GM12878 (cell line): ENCODE data around the gene MIA2. TPM values are rescaled to one million over a fixed set of nuclear protein-coding genes. Genes with fewer than 3 reads are reported as not detected.

Experiments used
- ATAC-seq: fragments of 200-7000 bp; cut with Tn5 transposase; 3 replicates; pipeline ENCODE4 v1.9.1; 2020; ENCODE audit warnings: mild to moderate bottlenecking, moderate library complexity
- BruUV-seq: library from RNA; stranded (reverse); fragments of 400-500 nt; replicated peaks from 2 replicates; lab custom pipeline; 2021; lab: Mats Ljungman, UMichigan
- CTCF ChIA-PET: fragments of 300-600 bp; sonication (Branson Sonifier 250); formaldehyde crosslinking; extraction: SDS; loops from one replicate; lab custom pipeline; 2021; ENCODE audit warnings: inconsistent platforms; lab: Yijun Ruan, JAX
- POLR2A ChIA-PET: fragments of 350-600 bp; formaldehyde crosslinking; extraction: SDS; loops from one replicate; lab custom pipeline; 2021; ENCODE audit warnings: inconsistent platforms; lab: Charles Lee
- RAD21 ChIA-PET: fragments of 300-600 bp; sonication (Branson Sonifier 250); formaldehyde crosslinking; loops from one replicate; lab custom pipeline; 2023; ENCODE audit warnings: antibody characterized with exemption; ENCODE audit not compliant: unreplicated experiment; lab: Charles Lee
- SMC1A ChIA-PET: fragments of 300-600 bp; sonication (Branson Sonifier 250); formaldehyde crosslinking; loops from one replicate; lab custom pipeline; 2023; ENCODE audit not compliant: unreplicated experiment, uncharacterized antibody; lab: Charles Lee
- DNase-seq: peaks from one replicate; pipeline ENCODE4 v3.0.0-alpha.2; 2011; ENCODE audit warnings: low read depth, low spot score
- FAIRE-seq: peaks from 3 replicates; lab custom pipeline; 2011; peaks lifted over from hg19 to GRCh38; lab: Jason Lieb, UNC
- H2AFZ ChIP-seq: 2 replicates; pipeline ENCODE4 v1.6.0; 2011; ENCODE audit warnings: low read depth, low read length, control low read depth; ENCODE audit not compliant: control insufficient read depth
- H3K27ac ChIP-seq: 2 replicates; pipeline ENCODE4 v1.5.1; 2011; ENCODE audit warnings: control low read depth; ENCODE audit not compliant: control insufficient read depth, insufficient read depth
- H3K27me3 ChIP-seq, 2 experiments: replicated peaks in 1 of 2; 2 replicates each; pipeline versions ENCODE4 v1.6.0 to v1.6.1; 2011; ENCODE audit warnings: low read length in 1 of 2; ENCODE audit not compliant: control insufficient read depth in 2 of 2, insufficient read depth in 2 of 2
- H3K36me3 ChIP-seq, 2 experiments: 2 replicates each; pipeline ENCODE4 v1.5.1; 2011; ENCODE audit warnings: low read length in 1 of 2; ENCODE audit not compliant: control insufficient read depth in 2 of 2, insufficient read depth in 2 of 2
- H3K4me1 ChIP-seq: 2 replicates; pipeline ENCODE4 v1.6.1; 2011; ENCODE audit warnings: mild to moderate bottlenecking, low read length, moderate library complexity, mixed read lengths; ENCODE audit not compliant: control insufficient read depth, insufficient read depth
- H3K4me2 ChIP-seq: 2 replicates; pipeline ENCODE4 v1.6.0; 2011; ENCODE audit warnings: control low read depth; ENCODE audit not compliant: control insufficient read depth, insufficient read depth
- H3K4me3 ChIP-seq: fragments of 200-600 bp; sonication (generic); 2 replicates; pipeline ENCODE4 v1.5.1; 2016
- H3K79me2 ChIP-seq: 2 replicates; pipeline ENCODE4 v1.6.0; 2011; ENCODE audit warnings: low read length; ENCODE audit not compliant: control insufficient read depth, insufficient read depth
- H3K9ac ChIP-seq: 2 replicates; pipeline ENCODE4 v1.8.0; 2011; ENCODE audit warnings: low read length, control low read depth, mixed read lengths; ENCODE audit not compliant: control insufficient read depth, insufficient read depth
- H3K9me3 ChIP-seq: replicated peaks from 3 replicates; pipeline ENCODE4 v1.5.1; 2011; ENCODE audit warnings: mild to moderate bottlenecking, low read length; ENCODE audit not compliant: control insufficient read depth, insufficient read depth
- H4K20me1 ChIP-seq: 2 replicates; pipeline ENCODE4 v1.6.0; 2011; ENCODE audit not compliant: control insufficient read depth, insufficient read depth
- BACH1 ChIP-seq: fragments of 450-650 bp; IDR thresholded peaks from 2 replicates; pipeline ENCODE4 v1.6.1; 2017; ENCODE audit warnings: mild to moderate bottlenecking, borderline replicate concordance
- BCL11A ChIP-seq: IDR thresholded peaks from 2 replicates; pipeline ENCODE4 v1.6.1; 2011; ENCODE audit warnings: low read depth, low read length
- BCL3 ChIP-seq: IDR thresholded peaks from 2 replicates; pipeline ENCODE4 v1.6.1; 2011; ENCODE audit warnings: borderline replicate concordance, low read depth, mild to moderate bottlenecking, moderate library complexity, low read length; ENCODE audit not compliant: insufficient read depth, poor library complexity, severe bottlenecking
- BRCA1 ChIP-seq: IDR thresholded peaks from 2 replicates; pipeline ENCODE4 v1.6.1; 2011; ENCODE audit warnings: low read depth, low read length, improper control_type of control experiment
- CBX3 ChIP-seq: fragments of 200-600 bp; sonication (generic); IDR thresholded peaks from 2 replicates; pipeline ENCODE4 v1.6.1; 2016; ENCODE audit warnings: low read depth, borderline replicate concordance
- CHD2 ChIP-seq: IDR thresholded peaks from 2 replicates; pipeline ENCODE4 v1.6.1; 2011; ENCODE audit warnings: low read depth, low read length, improper control_type of control experiment, borderline replicate concordance
- HSF1 ChIP-seq: fragments of 150-350 bp; IDR thresholded peaks from 2 replicates; pipeline ENCODE4 v1.6.1; 2014; ENCODE audit warnings: mild to moderate bottlenecking, low read depth, low read length
- NRF1 ChIP-seq: conservative IDR thresholded peaks from 2 replicates; pipeline ENCODE4 v1.6.1; 2011; ENCODE audit warnings: mild to moderate bottlenecking, low read depth, low read length, improper control_type of control experiment
- POLR2A ChIP-seq: IDR thresholded peaks from 2 replicates; pipeline ENCODE4 v1.6.1; 2011; ENCODE audit warnings: low read depth, mild to moderate bottlenecking, low read length
- POLR2AphosphoS2 ChIP-seq: IDR thresholded peaks from 2 replicates; pipeline ENCODE4 v1.6.1; 2011; ENCODE audit warnings: low read depth, mild to moderate bottlenecking, low read length, improper control_type of control experiment, moderate library complexity
- RELA ChIP-seq: fragments of 450-650 bp; IDR thresholded peaks from 2 replicates; pipeline ENCODE4 v1.8.0; 2014; ENCODE audit warnings: borderline replicate concordance; ENCODE audit not compliant: partially characterized antibody
- SIX5 ChIP-seq: IDR thresholded peaks from 2 replicates; pipeline ENCODE4 v1.6.1; 2011; ENCODE audit warnings: mild to moderate bottlenecking, low read depth, low read length, moderate library complexity; ENCODE audit not compliant: severe bottlenecking
- TAF1 ChIP-seq: IDR thresholded peaks from 2 replicates; pipeline ENCODE4 v1.6.1; 2011; ENCODE audit warnings: mild to moderate bottlenecking, low read depth, low read length, borderline replicate concordance
- ZBTB11 ChIP-seq: fragments of 450-650 bp; formaldehyde crosslinking; IDR thresholded peaks from 2 replicates; pipeline ENCODE4 v1.5.0; 2022; ENCODE audit warnings: mild to moderate bottlenecking, missing genetic modification characterization
- WGBS: methylation state at CpG from one replicate; pipeline ENCODE4 v1.1.6; 2016; ENCODE audit warnings: low lambda C conversion rate; ENCODE audit not compliant: insufficient replicate concordance, insufficient coverage; ENCODE audit errors: missing lambda C conversion rate; 5-methylcytosine and 5-hydroxymethylcytosine counted together
- in situ Hi-C: fragments of 300-500 bp; cut with MboI; formaldehyde crosslinking; loops from 9 replicates; pipeline ENCODE4 v1.14.3; 2018; ENCODE audit warnings: mixed read lengths
- intact Hi-C: fragments of 100-400 bp; cut with micrococcal nuclease; formaldehyde crosslinking; loops from one replicate; pipeline ENCODE4 v1.14.2; 2022; ENCODE audit not compliant: unreplicated experiment
- polyA plus RNA-seq, 11 experiments: library from polyadenylated mRNA; depleted of rRNA in 4 of 11; unstranded in 6 of 11; stranded (reverse) in 5 of 11; fragments of >200 nt; fragmentation: Nextera tagmentation in 4 of 11; fragmentation: Illumina TruSeq in 1 of 11; extraction: Ambion mirVana in 4 of 11; extraction: Trizol in 1 of 11; gene quantifications; 1 replicate in 1 of 11; 2 replicates in 10 of 11; pipeline versions ENCODE4 v1.2.1 to v1.2.3, GENCODE V29; 2011 to 2016; ENCODE audit warnings: inconsistent platforms in 2 of 11, missing spikeins in 2 of 11, low read depth in 1 of 11
- total RNA-seq, 4 experiments: library from RNA; depleted of rRNA in 3 of 4; stranded (reverse); fragments of >200 nt in 3 of 4; fragmentation: Illumina TruSeq in 1 of 4; extraction: Trizol in 1 of 4; gene quantifications; 2 replicates each; pipeline versions ENCODE4 v1.2.1 to v1.2.3, GENCODE V29; 2013 to 2021

The MIA2 gene
- total and polyA plus RNA-seq, 10 of the 15 experiments (the other 5 are each of a cell fraction or from before 2014, with no cell fraction given), result 6.3 to 36.8 (median 17.1) TPM

- no peak overlapping the region for H3K4me2 ChIP-seq
- no peak for FAIRE-seq
- ChIA-PET POLR2A (no interaction called here), RAD21 (no interaction called here), SMC1A (no interaction called here), CTCF (no interaction called here)
- WGBS, result 81% methylated on average over 3 of the region's 3 CpGs
- no peaks in the 10 kb centered on the region for H3K36me3 ChIP-seq
- ATAC-seq, result no peak
- no peak overlapping the region for H3K9ac ChIP-seq
- H4K20me1 ChIP-seq, result no peaks in the 10 kb centered on the region
- no peak for DNase-seq
- intact Hi-C loops, result no loop called here
- H2AFZ ChIP-seq, result no peak overlapping the region
- no peak for TF ChIP-seq TAF1
- no peak for TF ChIP-seq CHD2
- TF ChIP-seq NRF1, result no peak
- no peak for TF ChIP-seq CBX3
- TF ChIP-seq BCL11A, result no peak
- TF ChIP-seq HSF1, result no peak
- TF ChIP-seq ZBTB11 (CRISPR knock-in tag), result no peak
- no peak for TF ChIP-seq BRCA1
- TF ChIP-seq POLR2A, result no peak
- no peak for TF ChIP-seq RELA
- no peak for TF ChIP-seq BACH1
- TF ChIP-seq SIX5, result no peak
- no peak for TF ChIP-seq BCL3
- TF ChIP-seq POLR2AphosphoS2, result no peak
- no peaks in the 10 kb centered on the region for H3K79me2 ChIP-seq
- H3K4me3 ChIP-seq, result no peak overlapping the region
- in situ Hi-C loops, result no loop called here
- no peaks in the 10 kb centered on the region for H3K4me1 ChIP-seq
- BruUV-seq, result no TSS peak
- no peaks in the 10 kb centered on the region for H3K27me3 ChIP-seq
- no peaks in the 10 kb centered on the region for H3K9me3 ChIP-seq
- H3K27ac ChIP-seq, result no peak overlapping the region
These were observed 5.7 kb upstream of the MIA2 start for GRCh38 chr14:39228044-39228443.
